HG03439 (cell line): ENCODE results near the gene AKT2.
"Not testable (repeated sequence)": the region's sequence is repeated elsewhere in the genome, so short reads cannot be mapped to it uniquely, and the experiment has no call there.

Source experiments
- ATAC-seq: cut with Tn5 transposase; IDR thresholded peaks from one replicate; pipeline ENCODE4 v1.9.1; 2021; ENCODE audit warnings: mild to moderate bottlenecking, moderate library complexity; ENCODE audit not compliant: unreplicated experiment

Gene AKT2

DNA sequence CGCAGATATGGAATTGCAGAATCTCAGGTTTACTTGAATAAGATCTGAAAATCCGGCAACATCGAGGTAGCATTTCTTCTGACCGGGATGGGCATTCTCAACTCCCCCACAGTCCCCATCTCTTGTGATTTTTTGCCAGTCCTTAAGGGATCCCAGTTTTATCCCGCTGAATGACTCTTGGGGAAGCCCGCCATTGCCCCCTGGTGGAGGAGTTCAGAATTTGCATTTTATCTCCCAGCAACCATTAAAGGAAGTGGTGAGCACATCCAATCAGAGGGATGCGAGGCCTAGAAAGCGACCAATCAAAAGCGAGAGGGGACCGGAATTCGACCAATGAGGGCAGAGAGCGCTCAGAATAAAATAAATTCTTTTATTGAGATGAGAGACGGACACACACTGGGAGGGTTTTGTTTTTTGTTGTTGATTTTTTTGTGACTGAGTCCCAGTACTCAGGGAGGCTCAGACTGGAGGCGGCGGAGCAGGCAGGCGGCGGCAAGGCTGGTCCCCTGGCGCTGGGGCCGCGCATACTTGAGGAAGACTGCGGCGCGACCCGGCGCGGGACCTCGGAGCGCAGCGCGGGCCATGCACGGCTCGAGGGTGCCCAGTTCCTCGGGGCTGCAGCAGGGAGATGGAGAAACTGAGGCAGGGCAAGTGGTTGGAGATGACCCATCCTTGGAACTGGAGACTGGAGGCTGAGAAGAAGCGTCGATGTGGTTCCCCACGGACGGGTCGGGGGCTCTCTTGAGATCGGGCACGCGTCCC lies 63.1 kb downstream of the AKT2 start:
- ATAC-seq: no peak

DNA sequence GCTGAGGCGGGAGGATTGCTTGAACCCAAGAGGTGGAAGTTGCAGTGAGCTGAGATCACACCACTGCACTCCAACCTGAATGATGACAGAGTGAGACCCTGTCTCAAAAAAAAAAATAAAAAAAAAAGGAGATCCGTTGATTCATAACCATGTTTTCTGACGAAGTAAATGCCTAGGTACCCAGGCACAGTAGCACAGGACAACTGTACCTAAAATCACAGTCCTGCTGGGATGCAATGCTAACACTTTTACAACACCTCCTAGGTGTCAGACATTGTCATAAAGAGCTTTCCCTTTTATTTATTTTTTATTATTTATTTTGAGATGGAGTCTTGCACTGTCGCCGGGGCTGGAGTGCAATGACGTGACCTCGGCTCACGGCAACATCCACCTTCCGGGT lies 64.5 kb downstream of the AKT2 start:
- no peak for ATAC-seq

DNA sequence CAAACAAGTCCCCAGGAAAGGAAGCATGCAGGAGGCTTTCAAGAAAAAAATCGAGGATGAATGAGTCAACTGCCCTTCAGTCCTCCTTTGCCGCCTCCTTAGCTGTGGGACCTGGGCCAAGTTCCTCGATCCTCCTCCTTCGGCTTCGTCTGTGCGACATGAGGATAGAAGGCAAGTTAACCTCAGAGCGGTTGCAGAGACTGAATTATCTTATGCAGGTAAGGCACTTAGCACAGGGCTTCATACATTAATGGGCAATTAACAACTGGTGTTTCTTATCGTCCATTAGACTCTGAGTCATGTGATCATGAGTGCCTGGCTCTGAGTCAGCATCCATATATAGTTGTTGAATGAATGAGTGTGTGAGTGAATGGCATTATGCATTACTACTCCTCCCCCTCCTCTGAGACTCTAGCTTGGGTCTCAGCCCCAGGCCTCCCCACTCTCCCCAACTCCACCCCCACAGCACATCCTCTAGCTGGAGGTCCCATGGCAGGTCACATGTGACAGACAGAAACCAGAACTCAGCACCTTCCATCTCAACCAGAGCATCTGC lies 65.3 kb downstream of the AKT2 start:
- ATAC-seq: no peak

DNA sequence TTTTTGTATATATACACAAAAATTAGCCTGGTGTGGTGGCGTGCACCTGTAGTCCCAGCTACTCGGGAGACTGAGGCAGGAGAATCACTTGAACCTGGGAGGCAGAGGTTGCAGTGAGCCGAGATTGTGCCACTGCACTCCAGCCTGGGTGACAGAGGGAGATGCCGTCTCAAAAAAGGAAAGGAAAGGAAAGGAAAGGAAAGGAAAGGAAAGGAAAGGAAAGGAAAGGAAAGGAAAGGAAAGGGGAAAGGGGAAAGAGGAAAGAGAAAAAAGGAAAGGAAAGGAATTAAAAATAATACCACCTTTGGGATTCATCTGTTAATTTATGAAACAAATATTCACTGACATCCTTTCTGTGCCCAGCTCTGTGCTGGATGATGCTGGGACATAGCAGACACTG lies 66.1 kb downstream of the AKT2 start:
- not testable (repeated sequence) for ATAC-seq

DNA sequence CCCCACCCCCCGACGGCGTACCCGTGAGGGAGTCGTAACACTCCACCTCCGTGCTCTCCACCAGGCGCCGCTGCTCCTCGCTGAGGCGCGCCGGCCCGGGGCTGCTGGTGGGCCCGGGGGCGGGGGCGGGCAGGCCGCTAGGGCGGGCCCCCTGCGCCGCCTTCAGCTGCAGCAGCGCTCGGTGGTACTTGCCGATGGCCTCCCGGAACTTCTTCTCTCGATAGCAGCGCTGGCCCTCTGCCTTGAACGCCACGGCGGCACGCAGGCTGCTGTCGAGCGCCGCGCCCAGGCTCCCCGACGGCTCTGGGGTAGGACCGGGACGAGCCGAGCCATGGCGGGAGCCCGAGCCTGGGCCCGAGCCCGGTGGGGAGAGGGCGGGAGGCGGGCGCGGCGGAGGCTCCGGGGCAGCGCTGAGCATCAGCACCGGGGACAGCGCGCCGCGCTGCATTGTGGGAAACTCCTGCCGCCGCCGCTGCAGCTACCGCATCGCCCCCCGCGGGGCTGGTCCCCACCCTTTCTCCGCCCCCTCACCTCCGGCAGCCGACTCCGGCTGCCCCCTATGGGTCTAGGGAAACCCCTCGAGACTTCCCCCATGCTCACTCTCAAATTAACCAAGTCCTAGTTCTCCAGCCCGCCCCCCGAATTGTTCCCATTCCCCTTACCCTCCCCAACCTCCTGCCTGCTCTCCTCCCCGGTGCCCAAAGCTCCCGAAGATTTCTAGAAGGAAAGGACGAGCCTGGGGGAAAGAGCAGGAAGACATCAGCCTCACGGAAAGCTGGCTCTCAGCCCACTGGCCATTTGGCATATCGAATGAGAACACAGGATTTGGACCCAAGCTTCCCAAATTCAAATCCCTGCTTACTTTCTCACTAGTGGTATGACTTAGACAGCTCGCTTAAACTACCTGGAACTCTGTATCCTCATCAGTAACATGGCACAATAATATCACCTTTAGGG lies 66.9 kb downstream of the AKT2 start, which contains the start of gene TTC9B:
TSS of gene TTC9B (minus strand) at position 451 of the 957 bp plus-strand sequence. CDS start at position 448, 3 bp downstream.
- no peak for ATAC-seq

DNA sequence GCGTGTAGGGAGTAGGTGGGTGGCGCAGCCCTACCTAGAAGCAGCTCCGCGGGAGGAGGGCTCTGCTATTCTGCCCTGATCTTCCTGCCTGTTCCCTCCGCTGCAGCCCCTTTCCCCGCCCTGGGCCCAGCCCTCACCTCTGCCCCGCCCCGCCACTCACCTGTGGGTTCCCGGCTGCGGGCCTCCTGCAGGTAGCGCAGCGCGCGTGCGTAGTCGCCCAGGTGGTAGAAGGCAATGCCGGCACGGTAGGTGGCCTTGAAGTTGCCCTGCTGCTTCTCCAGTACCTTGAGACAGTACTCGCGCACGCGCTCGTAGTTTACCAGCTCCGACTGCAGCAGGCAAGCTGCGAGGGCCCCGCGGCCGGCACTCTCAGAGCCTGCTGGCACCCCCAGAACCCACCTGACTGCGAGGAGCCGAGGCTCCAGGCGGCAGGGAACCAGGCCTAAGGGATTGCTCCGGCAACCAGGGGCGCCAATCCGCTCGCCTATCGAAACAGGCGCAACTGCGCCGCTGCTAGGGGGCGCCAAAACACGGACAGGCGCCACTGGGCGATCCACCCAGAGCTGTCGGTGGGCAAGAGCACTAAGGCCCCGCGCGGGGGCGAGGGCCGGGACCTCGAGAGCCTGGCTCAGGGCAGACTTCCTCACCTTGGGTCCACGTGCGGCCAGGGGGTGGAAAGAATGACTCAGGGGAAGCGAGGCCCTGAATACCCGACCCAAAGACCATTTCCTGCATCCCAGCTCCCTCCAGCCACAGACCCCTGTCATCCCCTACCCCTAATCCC lies 67.9 kb downstream of the AKT2 start:
- no peak for ATAC-seq

DNA sequence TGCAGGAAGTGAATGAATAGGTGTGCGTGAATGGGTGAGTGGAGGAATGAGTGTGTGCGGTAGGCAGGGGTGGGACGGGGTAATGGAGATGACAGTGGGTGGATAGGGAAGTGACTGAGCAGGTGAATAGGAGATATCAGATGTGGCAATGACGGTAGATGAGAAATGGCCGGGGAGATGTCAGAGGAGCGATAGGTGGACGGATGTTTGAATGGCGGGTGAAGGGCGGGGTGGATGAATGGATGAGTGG lies 68.4 kb downstream of the AKT2 start:
- ATAC-seq: no peak

DNA sequence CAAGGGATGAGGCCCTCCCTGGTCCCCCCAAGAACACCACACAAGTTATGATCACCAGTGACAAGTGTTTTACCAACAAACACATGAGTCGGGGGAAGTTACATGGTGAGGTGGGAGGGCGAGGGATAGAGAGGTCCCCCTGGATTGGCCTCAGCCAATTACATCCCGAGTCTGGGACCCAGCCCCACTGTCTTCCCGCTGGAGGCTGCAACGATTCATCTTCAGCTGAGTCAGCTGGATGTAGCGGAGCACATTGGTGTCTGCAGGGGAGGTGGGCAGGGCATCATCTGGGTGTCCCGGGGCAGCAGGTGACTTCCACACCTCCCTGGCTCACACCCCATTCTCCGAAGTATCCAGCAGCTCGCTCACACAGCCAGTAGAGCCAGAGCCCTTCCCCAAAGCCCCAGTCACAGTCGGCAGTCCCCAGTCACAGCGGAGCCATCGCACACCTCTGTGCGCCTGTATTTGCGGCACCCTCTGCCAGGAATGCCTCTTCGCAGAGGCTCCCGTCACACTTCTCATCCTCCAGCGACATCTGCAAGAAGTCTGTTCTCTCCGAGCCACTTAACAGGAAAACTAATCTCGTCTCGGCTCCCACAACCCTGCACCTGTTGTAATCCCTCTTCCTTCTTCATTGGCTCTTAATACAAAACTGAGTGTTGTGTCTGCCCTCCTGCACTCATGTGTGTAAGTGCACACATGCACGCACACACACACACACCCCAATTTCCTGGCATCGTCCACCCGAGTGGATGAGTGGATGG lies 69.0 kb downstream of the AKT2 start:
- no peak for ATAC-seq

DNA sequence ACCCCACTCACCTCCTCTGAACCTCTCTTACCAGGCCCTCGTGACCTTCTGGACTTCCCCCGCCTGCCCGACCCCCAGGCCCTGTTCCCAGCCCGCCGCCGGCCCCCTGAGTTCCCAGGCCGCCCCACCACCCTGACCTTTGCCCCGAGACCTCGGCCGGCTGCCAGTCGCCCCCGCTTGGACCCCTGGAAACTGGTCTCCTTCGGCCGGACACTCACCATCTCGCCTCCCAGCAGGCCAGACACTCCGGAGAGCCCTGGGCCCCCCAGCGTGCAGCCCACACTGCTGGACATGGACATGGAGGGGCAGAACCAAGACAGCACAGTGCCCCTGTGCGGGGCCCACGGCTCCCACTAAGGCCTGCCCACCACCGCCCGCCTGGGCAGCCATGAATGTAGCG lies 70.2 kb downstream of the AKT2 start:
- ATAC-seq: no peak

DNA sequence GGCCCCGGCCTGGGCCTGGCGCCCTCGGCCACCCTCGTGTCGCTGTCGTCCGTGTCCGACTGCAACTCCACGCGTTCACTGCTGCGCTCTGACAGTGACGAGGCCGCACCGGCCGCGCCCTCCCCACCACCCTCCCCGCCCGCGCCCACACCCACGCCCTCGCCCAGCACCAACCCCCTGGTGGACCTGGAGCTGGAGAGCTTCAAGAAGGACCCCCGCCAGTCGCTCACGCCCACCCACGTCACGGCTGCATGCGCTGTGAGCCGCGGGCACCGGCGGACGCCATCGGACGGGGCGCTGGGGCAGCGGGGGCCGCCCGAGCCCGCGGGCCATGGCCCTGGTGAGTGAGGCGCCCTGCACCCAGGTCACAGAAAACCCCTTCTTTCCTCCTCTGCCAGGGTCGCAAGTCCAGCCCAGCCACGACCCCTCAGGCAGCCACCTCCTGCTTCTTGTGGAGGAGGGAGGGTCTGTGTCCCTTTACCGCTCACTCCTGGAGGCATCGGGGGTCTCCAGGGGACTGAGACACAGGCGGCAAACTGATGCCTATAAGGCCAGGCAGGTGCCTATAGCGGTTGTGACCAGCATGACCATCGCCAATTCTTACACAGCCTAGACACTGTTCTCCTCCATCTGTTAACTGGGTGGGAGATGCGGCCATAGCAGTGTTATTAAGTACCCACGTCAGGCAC lies 71.1 kb downstream of the AKT2 start:
- no peak for ATAC-seq

DNA sequence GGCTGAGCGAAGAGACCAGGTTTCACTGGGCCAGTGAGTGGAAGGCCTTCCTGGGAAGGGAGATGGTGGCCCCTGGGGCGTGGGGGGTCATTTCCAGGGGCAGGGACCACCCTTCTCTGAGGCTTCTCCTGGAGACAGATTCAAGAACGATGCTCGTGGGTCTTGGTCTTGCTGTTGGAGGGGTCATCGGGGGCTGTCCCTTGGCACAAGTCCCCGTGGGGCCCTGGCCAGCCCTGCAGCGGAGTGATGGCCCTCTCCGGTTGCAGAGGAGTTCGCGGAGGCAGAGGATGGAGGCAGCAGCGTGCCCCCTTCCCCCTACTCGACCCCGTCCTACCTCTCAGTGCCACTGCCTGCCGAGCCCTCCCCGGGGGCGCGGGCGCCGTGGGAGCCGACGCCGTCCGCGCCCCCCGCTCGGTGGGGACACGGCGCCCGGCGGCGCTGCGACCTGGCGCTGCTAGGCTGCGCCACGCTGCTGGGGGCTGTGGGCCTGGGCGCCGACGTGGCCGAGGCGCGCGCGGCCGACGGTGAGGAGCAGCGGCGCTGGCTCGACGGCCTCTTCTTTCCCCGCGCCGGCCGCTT lies 71.8 kb downstream of the AKT2 start:
- no peak for ATAC-seq

DNA sequence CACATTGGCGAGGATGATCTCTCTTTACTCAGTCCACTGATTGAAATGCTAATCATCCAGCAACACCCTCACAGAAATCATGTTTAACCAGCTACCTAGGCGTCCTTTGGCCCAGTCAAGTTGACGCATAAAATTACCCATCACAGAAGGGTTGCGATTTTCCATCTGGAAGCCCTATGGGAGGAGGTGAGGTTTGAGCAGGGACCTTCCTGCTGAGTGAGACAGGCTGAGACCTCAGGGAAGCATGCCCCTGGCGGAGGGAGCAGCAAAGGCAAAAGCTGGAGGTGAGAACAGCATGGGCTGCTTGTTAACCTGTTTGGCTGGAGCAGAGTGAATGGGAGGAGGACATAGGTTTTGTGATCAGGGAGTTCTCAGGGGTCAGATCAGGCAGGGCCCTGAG lies 74.3 kb downstream of the AKT2 start:
- ATAC-seq: no peak

DNA sequence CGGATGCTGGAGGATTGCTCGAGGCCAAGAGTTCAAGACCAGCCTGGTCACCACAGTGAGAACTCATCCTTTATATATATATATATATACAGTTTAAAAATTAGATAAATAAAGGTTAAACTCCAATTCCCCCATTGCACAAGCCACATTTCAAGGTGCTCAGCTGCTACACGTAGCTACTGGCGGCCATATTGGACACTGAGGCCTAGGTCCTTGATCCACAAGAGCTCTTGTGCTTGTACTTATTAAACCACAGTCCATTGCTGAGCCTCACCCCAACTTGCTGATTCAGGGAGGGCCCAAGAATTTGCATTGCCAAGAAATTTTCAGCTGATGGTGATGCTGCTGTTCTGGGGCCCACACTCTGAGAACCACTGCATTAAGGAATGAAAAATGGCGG lies 76.5 kb downstream of the AKT2 start:
- no peak for ATAC-seq

DNA sequence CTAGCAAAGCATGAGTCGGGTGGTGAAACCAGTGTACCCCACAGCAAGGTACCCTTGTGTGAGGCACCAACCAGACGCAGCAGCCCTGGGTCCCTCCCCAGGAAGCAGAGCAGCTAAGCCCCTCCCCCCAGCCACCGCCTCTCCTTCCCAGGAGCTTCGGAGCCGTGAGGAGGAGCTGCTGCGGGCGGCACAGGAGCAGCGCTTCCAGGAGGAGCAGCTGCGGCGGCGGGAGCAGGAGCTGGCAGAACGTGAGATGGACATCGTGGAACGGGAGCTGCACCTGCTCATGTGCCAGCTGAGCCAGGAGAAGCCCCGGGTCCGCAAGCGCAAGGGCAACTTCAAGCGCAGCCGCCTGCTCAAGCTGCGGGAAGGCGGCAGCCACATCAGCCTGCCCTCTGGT lies 79.4 kb downstream of the AKT2 start:
- no peak for ATAC-seq

DNA sequence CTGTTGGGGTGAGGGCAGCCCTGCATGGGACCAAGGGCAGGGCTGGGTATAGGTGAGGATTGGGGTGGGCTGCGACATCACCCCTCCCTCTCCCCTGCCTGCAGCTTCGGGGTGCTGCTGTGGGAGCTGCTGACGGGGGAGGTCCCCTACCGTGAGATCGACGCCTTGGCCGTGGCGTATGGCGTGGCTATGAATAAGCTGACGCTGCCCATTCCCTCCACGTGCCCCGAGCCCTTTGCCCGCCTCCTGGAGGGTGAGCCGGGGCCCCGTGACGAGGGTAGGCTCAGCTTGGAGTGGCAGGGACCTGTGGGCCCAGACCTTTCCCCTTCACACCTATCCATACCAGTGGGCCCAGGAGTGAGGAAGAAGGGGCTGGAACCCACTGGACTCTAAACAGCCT lies 80.8 kb downstream of the AKT2 start:
- ATAC-seq: no peak

DNA sequence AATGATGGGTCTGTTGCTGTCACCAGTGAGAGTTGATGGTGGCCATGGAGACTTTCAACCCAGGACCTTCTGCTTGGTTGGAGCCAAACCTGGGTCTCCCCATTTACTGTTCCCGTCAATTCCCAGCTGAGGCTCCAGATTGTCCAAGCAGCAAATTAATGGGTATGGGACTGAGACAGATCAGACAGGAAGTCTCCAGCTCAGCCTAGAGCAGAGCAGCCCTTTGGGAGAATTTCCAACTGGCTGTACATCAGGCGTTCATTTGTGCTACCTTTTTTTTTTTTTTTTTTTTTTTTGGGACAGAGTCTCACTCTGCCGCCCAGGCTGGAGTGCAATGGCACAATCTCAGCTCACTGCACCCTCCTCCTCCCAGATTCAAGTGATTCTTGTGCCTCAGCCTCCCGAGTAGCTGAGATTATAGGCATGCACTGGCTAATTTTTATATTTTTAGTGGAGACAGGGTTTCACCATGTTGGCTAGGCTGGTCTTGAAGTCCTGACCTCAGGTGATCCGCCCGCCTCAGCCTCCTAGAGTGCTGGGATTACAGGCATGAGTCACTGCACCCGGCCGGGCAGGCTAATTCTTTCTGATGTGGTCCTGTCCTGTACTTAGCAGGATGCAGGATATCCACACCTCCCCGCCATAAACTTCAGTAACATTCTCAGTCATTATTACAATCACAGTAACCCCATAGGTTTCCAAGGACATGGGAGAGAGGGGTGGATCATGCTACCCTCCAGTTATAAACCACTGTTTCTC lies 84.6 kb downstream of the AKT2 start:
- ATAC-seq: no peak

DNA sequence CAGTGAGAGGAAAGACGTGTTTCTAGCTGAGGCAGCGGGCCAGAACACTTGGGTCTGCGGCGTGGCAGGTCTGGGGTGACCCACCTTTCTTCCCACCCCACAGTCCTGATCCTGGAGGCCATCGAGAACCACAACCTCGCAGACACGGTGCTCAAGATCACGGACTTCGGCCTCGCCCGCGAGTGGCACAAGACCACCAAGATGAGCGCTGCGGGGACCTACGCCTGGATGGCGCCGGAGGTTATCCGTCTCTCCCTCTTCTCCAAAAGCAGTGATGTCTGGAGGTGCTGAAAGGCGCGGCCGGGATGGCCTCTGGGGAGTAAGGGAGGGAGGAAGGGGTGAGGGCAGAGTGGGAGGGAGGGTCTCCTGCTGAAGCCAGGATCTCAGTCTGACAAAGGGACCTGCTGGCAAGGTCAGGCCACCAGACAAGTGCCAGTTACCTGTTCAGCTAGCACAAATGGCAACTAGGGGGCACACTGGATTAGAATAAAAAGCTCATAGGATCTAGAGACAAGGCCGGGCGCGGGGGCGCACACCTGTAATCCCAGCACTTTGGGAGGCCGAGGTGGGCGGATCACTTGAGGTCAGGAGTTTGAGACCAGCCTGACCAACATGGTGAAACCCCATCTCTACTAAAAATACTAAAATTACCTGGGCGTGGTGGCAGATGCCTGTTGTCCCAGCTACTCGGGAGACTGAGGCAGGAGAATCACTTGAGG lies 86.7 kb downstream of the AKT2 start:
- ATAC-seq: no peak

DNA sequence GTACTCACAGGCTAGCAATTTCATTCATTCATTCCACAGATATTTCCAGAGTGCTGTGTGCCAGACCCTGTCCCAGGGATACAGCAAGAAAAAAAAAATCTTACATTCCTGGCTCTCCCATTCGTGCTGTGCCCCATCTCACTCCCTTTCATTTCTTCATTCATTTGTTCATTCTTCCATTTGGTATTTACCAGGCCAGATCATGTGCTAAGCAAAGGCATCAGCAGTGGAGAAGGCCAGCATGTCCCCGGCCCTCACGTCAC lies 91.6 kb downstream of the AKT2 start:
- ATAC-seq: no peak
